Activated CD8-positive, alpha-beta T cell treated with anti-CD3 and anti-CD28 coated beads, Interleukin-2, amount 10 ng/mL, durations not matched to agents 7 days and 5 days (primary cell): ENCODE data around the gene SEC23IP. TPM values are rescaled to one million over a fixed set of nuclear protein-coding genes. Genes with fewer than 3 reads are reported as not detected.
A peak's percentile ranks its signal among the peaks of the same experiment; 100 is the strongest.
"Not testable (repeated sequence)": the region's sequence is repeated elsewhere in the genome, so short reads cannot be mapped to it uniquely, and the experiment has no call there.

ENCODE experiments used
- ATAC-seq: fragments of 150-1000 bp; cut with Tn5 transposase; one replicate; pipeline ENCODE4 v1.10.0; 2021; ENCODE audit warnings: moderate library complexity
- CTCF ChIA-PET: fragments of 350-600 bp; sonication (Branson Sonifier 250); formaldehyde crosslinking; loops from one replicate; lab custom pipeline; 2021; ENCODE audit warnings: antibody characterized with exemption; lab: Charles Lee
- POLR2A ChIA-PET: fragments of 350-600 bp; sonication (Branson Sonifier 250); formaldehyde crosslinking; loops from one replicate; lab custom pipeline; 2021; ENCODE audit warnings: antibody characterized with exemption; lab: Charles Lee
- DNase-seq: peaks from one replicate; pipeline ENCODE4 v3.0.0-alpha.2; 2020
- H3K27ac Mint-ChIP-seq: one replicate; pipeline ENCODE4 v1.8.0; 2021; ENCODE audit warnings: mild to moderate bottlenecking, mixed read lengths
- H3K27me3 Mint-ChIP-seq: one replicate; pipeline ENCODE4 v1.8.0; 2021; ENCODE audit warnings: low read depth, mixed read lengths
- H3K36me3 Mint-ChIP-seq: one replicate; pipeline ENCODE4 v1.8.0; 2021; ENCODE audit warnings: low read depth, mixed read lengths
- H3K4me1 Mint-ChIP-seq: one replicate; pipeline ENCODE4 v1.8.0; 2021; ENCODE audit warnings: low read depth, mixed read lengths
- H3K4me3 Mint-ChIP-seq: one replicate; pipeline ENCODE4 v1.8.0; 2021; ENCODE audit warnings: mild to moderate bottlenecking, mixed read lengths
- H3K9me3 Mint-ChIP-seq: one replicate; pipeline ENCODE4 v1.8.0; 2022; ENCODE audit warnings: mixed read lengths; ENCODE audit not compliant: insufficient read depth
- total RNA-seq, 2 experiments: library from RNA; stranded (reverse); gene quantifications; one replicate each; pipeline ENCODE4 v1.2.3, GENCODE V29; 2021

Gene SEC23IP
- total RNA-seq, 2 experiments from 2014 or later, result 53.8 to 58.9 TPM

- Mint-ChIP-seq H3K36me3 (peaks cover 50% of the 10 kb centered on the region), H3K27ac (no peak overlapping the region), H3K27me3 (no peaks in the 10 kb centered on the region), H3K4me3 (no peak overlapping the region), H3K4me1 (peaks cover 53% of the 10 kb centered on the region), H3K9me3 (peaks cover 10% of the 10 kb centered on the region)
- ChIA-PET CTCF (interaction anchor here (0.8 to 5.9 kb wide), 5 partner anchors 10 to 175 kb away, joined by 3 to 154 read pairs (median 5); partner anchors contain the start of gene MCMBP), POLR2A (interaction anchor here (1.8 kb wide), 1 partner anchor 10 kb away, joined by 9 read pairs; the partner anchor contains the start of gene MCMBP)
- ATAC-seq (no peak), DNase-seq (no peak)
Observed at GRCh38 chr10:119862524-119862923, 30.0 kb upstream of the SEC23IP start.

GRCh38 chr10:119863951-119864565, 28.5 kb upstream of the SEC23IP start:
- POLR2A ChIA-PET, result interaction anchor here (1.2 kb wide), 1 partner anchor 8 kb away, joined by 4 read pairs; the partner anchor contains the start of gene MCMBP
- CTCF ChIA-PET, result interaction anchor here (1.1 to 2.2 kb wide), 3 partner anchors 28 to 138 kb away, joined by 3 to 10 read pairs (median 4); partner anchors contain the start of gene INPP5F
- DNase-seq, result no peak
- H3K9me3 Mint-ChIP-seq, result peaks cover 10% of the 10 kb centered on the region
- H3K27me3 Mint-ChIP-seq, result no peaks in the 10 kb centered on the region
- H3K36me3 Mint-ChIP-seq, result peaks cover 52% of the 10 kb centered on the region
- no peak overlapping the region for H3K4me3 Mint-ChIP-seq
- peaks cover 60% of the 10 kb centered on the region for H3K4me1 Mint-ChIP-seq
- H3K27ac Mint-ChIP-seq, result no peak overlapping the region
- no peak for ATAC-seq

- ChIA-PET POLR2A (no interaction called here), CTCF (interaction anchor here (1.5 to 2.2 kb wide), 3 partner anchors 115 to 179 kb away, joined by 4 to 10 read pairs (median 4); partner anchors contain the start of gene INPP5F)
- peaks cover 58% of the 10 kb centered on the region for H3K4me1 Mint-ChIP-seq
- peaks cover 55% of the 10 kb centered on the region for H3K36me3 Mint-ChIP-seq
- H3K27ac Mint-ChIP-seq, result no peak overlapping the region
- H3K27me3 Mint-ChIP-seq, result no peaks in the 10 kb centered on the region
- no peak overlapping the region for H3K4me3 Mint-ChIP-seq
- peaks cover 10% of the 10 kb centered on the region for H3K9me3 Mint-ChIP-seq
- ATAC-seq (no peak), DNase-seq (no peak)
Observed at GRCh38 chr10:119865699-119866240, 26.8 kb upstream of the SEC23IP start.

- Mint-ChIP-seq H3K27me3 (no peaks in the 10 kb centered on the region), H3K9me3 (peaks cover 10% of the 10 kb centered on the region), H3K4me1 (peaks cover 58% of the 10 kb centered on the region), H3K36me3 (peaks cover 51% of the 10 kb centered on the region), H3K4me3 (no peak overlapping the region), H3K27ac (no peak overlapping the region)
- ATAC-seq (no peak), DNase-seq (no peak)
- POLR2A ChIA-PET, result no interaction called here
- CTCF ChIA-PET, result interaction anchor here (0.9 to 1.1 kb wide), 2 partner anchors 8 to 213 kb away, joined by 3 to 7 read pairs; no protein-coding TSS in a partner anchor
Observed at GRCh38 chr10:119867317-119867716, 25.2 kb upstream of the SEC23IP start.

GRCh38 chr10:119869398-119869797, 23.1 kb upstream of the SEC23IP start:
- DNase-seq, POLR2A ChIA-PET, H3K27ac Mint-ChIP-seq, H3K4me3 Mint-ChIP-seq, H3K27me3 Mint-ChIP-seq, ATAC-seq, H3K9me3 Mint-ChIP-seq: not testable (repeated sequence)
- Mint-ChIP-seq H3K4me1 (peaks cover 54% of the 10 kb centered on the region), H3K36me3 (peaks cover 38% of the 10 kb centered on the region)
- CTCF ChIA-PET, result interaction anchor here (0.6 to 1.5 kb wide), 2 partner anchors 10 to 276 kb away, joined by 3 to 10 read pairs; no protein-coding TSS in a partner anchor

GRCh38 chr10:119871881-119872609, 20.5 kb upstream of the SEC23IP start:
- POLR2A ChIA-PET, result interaction anchor here (0.9 to 3.8 kb wide), 11 partner anchors 8 to 185 kb away, joined by 3 to 54 read pairs (median 4); partner anchors contain the start of genes INPP5F and SEC23IP
- H3K36me3 Mint-ChIP-seq, result peaks cover 18% of the 10 kb centered on the region
- ATAC-seq (peak; percentile 45), DNase-seq (peak; percentile 63)
- peak overlapping the region; percentile 90 for H3K27ac Mint-ChIP-seq
- H3K4me1 Mint-ChIP-seq, result peaks cover 43% of the 10 kb centered on the region
- no peaks in the 10 kb centered on the region for H3K9me3 Mint-ChIP-seq
- H3K4me3 Mint-ChIP-seq, result peak overlapping the region; percentile 91
- no peaks in the 10 kb centered on the region for H3K27me3 Mint-ChIP-seq
- CTCF ChIA-PET, result interaction anchor here (1.0 to 3.7 kb wide), 6 partner anchors 9 to 167 kb away, joined by 3 to 53 read pairs (median 10); partner anchors contain the start of gene SEC23IP

- no peaks in the 10 kb centered on the region for H3K9me3 Mint-ChIP-seq
- POLR2A ChIA-PET, result interaction anchor here (0.6 to 3.8 kb wide), 12 partner anchors 8 to 639 kb away, joined by 3 to 54 read pairs (median 4); partner anchors contain the start of genes INPP5F, RGS10 and SEC23IP
- peak within 1 kb of the TSS; percentile 90 for H3K27ac Mint-ChIP-seq
- no peaks in the 10 kb centered on the region for H3K27me3 Mint-ChIP-seq
- peak within 1 kb of the TSS; percentile 91 for H3K4me3 Mint-ChIP-seq
- CTCF ChIA-PET, result interaction anchor here (1.0 to 3.7 kb wide), 8 partner anchors 10 to 220 kb away, joined by 3 to 53 read pairs (median 6); partner anchors contain the start of gene SEC23IP
- DNase-seq (no peak), ATAC-seq (no peak)
- peaks cover 40% of the 10 kb centered on the region for H3K4me1 Mint-ChIP-seq
- H3K36me3 Mint-ChIP-seq, result peaks cover 15% of the 10 kb centered on the region
Observed at GRCh38 chr10:119872610-119872859, 20.0 kb upstream of the SEC23IP start, which contains the start of gene MCMBP. MCMBP (minus strand) TSS chr10:119872843; CDS start chr10:119872584, 259 bp downstream.

- H3K4me3 Mint-ChIP-seq, result peak overlapping the region; percentile 82
- H3K4me1 Mint-ChIP-seq, result peaks cover 35% of the 10 kb centered on the region
- peaks cover 13% of the 10 kb centered on the region for H3K36me3 Mint-ChIP-seq
- DNase-seq (peak; percentile 91), ATAC-seq (peak; percentile 93)
- POLR2A ChIA-PET, result interaction anchor here (0.6 to 3.8 kb wide), 14 partner anchors 8 to 639 kb away, joined by 3 to 54 read pairs (median 4); partner anchors contain the start of genes INPP5F, RGS10 and SEC23IP
- H3K27ac Mint-ChIP-seq, result peak overlapping the region; percentile 86
- no peaks in the 10 kb centered on the region for H3K9me3 Mint-ChIP-seq
- CTCF ChIA-PET, result interaction anchor here (0.9 to 3.7 kb wide), 11 partner anchors 10 to 220 kb away, joined by 3 to 53 read pairs (median 5); partner anchors contain the start of genes INPP5F and SEC23IP
- no peaks in the 10 kb centered on the region for H3K27me3 Mint-ChIP-seq
Observed at GRCh38 chr10:119872860-119873681, 19.5 kb upstream of the SEC23IP start.

GRCh38 chr10:119878524-119878923, 14.0 kb upstream of the SEC23IP start:
- CTCF ChIA-PET, result no interaction called here

GRCh38 chr10:119883901-119884611, 8.5 kb upstream of the SEC23IP start:
- ChIA-PET POLR2A (interaction anchor here (1.2 to 1.3 kb wide), 2 partner anchors 8 to 11 kb away, joined by 3 to 7 read pairs; partner anchors contain the start of genes MCMBP and SEC23IP), CTCF (interaction anchor here (2.2 kb wide), 1 partner anchor 11 kb away, joined by 8 read pairs; the partner anchor contains the start of gene MCMBP)
- not testable (repeated sequence) for H3K27ac Mint-ChIP-seq

More at GRCh38 chr10:119878524-119878923, 14.0 kb upstream of the SEC23IP start:
- Mint-ChIP-seq H3K4me1 (peaks cover 5% of the 10 kb centered on the region), H3K4me3 (no peak overlapping the region), H3K27me3 (no peaks in the 10 kb centered on the region), H3K9me3 (no peaks in the 10 kb centered on the region), H3K36me3 (no peaks in the 10 kb centered on the region), H3K27ac (no peak overlapping the region)
- DNase-seq (no peak), ATAC-seq (no peak)
- POLR2A ChIA-PET, result no interaction called here

More at GRCh38 chr10:119883901-119884611, 8.5 kb upstream of the SEC23IP start:
- not testable (repeated sequence) for ATAC-seq, H3K4me1 Mint-ChIP-seq, H3K36me3 Mint-ChIP-seq, H3K27me3 Mint-ChIP-seq, DNase-seq, H3K9me3 Mint-ChIP-seq, H3K4me3 Mint-ChIP-seq
